ENCODE results near the gene SYT5.
"Not testable (repeated sequence)": the region's sequence is repeated elsewhere in the genome, so short reads cannot be mapped to it uniquely, and the experiment has no call there.

Gene SYT5

GRCh38 chr19:55208880-55209692 lies 29.0 kb upstream of the SYT5 start, which contains the start of gene PTPRH:
Gene PTPRH (minus strand): TSS chr19:55209501. CDS start chr19:55209433, 68 bp downstream.
- in situ Hi-C loops (cut with HindIII; ENCODE audit: low sequenced_read_pairs): no loop called here

GRCh38 chr19:55206664-55207500 lies 26.8 kb upstream of the SYT5 start:
- in situ Hi-C loops (cut with HindIII; ENCODE audit: low sequenced_read_pairs): no loop called here

- in situ Hi-C loops (cut with HindIII; ENCODE audit: low sequenced_read_pairs): not testable (repeated sequence)
These were observed 22.1 kb upstream of the SYT5 start for GRCh38 chr19:55202199-55202598.

GRCh38 chr19:55199620-55200204 lies 19.6 kb upstream of the SYT5 start:
- in situ Hi-C loops (cut with HindIII; ENCODE audit: low sequenced_read_pairs): no loop called here

GRCh38 chr19:55198651-55199050 lies 18.6 kb upstream of the SYT5 start:
- in situ Hi-C loops (cut with HindIII; ENCODE audit: low sequenced_read_pairs): no loop called here

GRCh38 chr19:55197528-55197927 lies 17.4 kb upstream of the SYT5 start:
- in situ Hi-C loops (cut with HindIII; ENCODE audit: low sequenced_read_pairs): no loop called here

- in situ Hi-C loops (cut with HindIII; ENCODE audit: low sequenced_read_pairs): no loop called here
These were observed 16.7 kb upstream of the SYT5 start for GRCh38 chr19:55196803-55197202.

GRCh38 chr19:55193481-55193880 lies 13.4 kb upstream of the SYT5 start:
- in situ Hi-C loops (cut with HindIII; ENCODE audit: low sequenced_read_pairs): no loop called here

GRCh38 chr19:55189403-55189835 lies 9.3 kb upstream of the SYT5 start:
- in situ Hi-C loops (cut with HindIII; ENCODE audit: low sequenced_read_pairs): no loop called here

- in situ Hi-C loops (cut with HindIII; ENCODE audit: low sequenced_read_pairs): no loop called here
These were observed 8.5 kb upstream of the SYT5 start for GRCh38 chr19:55188625-55189024.

- in situ Hi-C loops (cut with HindIII; ENCODE audit: low sequenced_read_pairs): no loop called here
These were observed 6.0 kb upstream of the SYT5 start for GRCh38 chr19:55186080-55186479.

GRCh38 chr19:55181740-55182139 lies 1.7 kb upstream of the SYT5 start:
- in situ Hi-C loops (cut with HindIII; ENCODE audit: low sequenced_read_pairs): no loop called here

- in situ Hi-C loops (cut with HindIII; ENCODE audit: low sequenced_read_pairs): loop anchor here (10.0 kb wide), 1 partner anchor 296 kb away; the partner anchor contains the start of gene ZNF628
These were observed 1.1 kb downstream of the SYT5 start for GRCh38 chr19:55178781-55179599.

GRCh38 chr19:55176076-55176475 lies 4.0 kb downstream of the SYT5 start:
- in situ Hi-C loops (cut with HindIII; ENCODE audit: low sequenced_read_pairs): loop anchor here (10.0 kb wide), 1 partner anchor 299 kb away; the partner anchor contains the start of gene ZNF628

GRCh38 chr19:55175117-55175867 lies 4.8 kb downstream of the SYT5 start:
- in situ Hi-C loops (cut with HindIII; ENCODE audit: low sequenced_read_pairs): loop anchor here (10.0 kb wide), 1 partner anchor 300 kb away; the partner anchor contains the start of gene ZNF628

- in situ Hi-C loops (cut with HindIII; ENCODE audit: low sequenced_read_pairs): loop anchor here (5.0 to 10.0 kb wide), 8 partner anchors 58 to 338 kb away; partner anchors contain the start of gene ZNF628
These were observed 5.5 kb downstream of the SYT5 start for GRCh38 chr19:55174425-55175116.

- in situ Hi-C loops (cut with HindIII; ENCODE audit: low sequenced_read_pairs): loop anchor here (5.0 to 10.0 kb wide), 8 partner anchors 58 to 338 kb away; partner anchors contain the start of gene ZNF628
These were observed 6.2 kb downstream of the SYT5 start for GRCh38 chr19:55173714-55174409.

- in situ Hi-C loops (cut with HindIII; ENCODE audit: low sequenced_read_pairs): loop anchor here (5.0 to 10.0 kb wide), 8 partner anchors 59 to 339 kb away; partner anchors contain the start of gene ZNF628
These were observed 6.8 kb downstream of the SYT5 start for GRCh38 chr19:55173186-55173713.
